Stimulated activated naive CD4-positive, alpha-beta T cell treated with Interleukin-2 at 50 U/mL for 16 hours (primary cell): ENCODE results near the gene SCN8A.
"Not testable (repeated sequence)": the region's sequence is repeated elsewhere in the genome, so short reads cannot be mapped to it uniquely, and the experiment has no call there.

Source experiments
- DNase-seq: peaks from one replicate; lab custom pipeline; 2025; lab: John Stamatoyannopoulos, UW

SCN8A gene

DNA sequence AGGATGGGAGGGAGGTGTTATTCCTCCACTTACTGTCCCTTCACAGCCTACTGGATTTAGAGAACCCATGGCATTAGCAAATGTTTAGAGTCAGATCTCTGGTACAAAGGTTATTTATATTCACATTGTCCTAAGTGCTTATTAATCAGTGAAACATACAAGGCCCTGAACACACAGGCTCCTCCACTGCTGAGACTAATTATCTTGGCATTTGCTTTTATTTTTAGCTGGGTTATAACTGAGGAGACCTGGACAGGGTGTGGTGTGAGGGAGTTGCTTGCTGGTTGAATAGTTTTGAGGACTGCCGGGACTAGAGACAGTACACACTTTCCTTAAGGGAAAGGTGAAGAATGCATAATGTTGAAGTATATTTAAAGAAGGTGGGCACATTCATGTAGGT is 180.0 kb downstream of the SCN8A start:
- no peak for DNase-seq

GRCh38 chr12:51773145-51773869 is 182.3 kb downstream of the SCN8A start:
- DNase-seq: no peak

DNA sequence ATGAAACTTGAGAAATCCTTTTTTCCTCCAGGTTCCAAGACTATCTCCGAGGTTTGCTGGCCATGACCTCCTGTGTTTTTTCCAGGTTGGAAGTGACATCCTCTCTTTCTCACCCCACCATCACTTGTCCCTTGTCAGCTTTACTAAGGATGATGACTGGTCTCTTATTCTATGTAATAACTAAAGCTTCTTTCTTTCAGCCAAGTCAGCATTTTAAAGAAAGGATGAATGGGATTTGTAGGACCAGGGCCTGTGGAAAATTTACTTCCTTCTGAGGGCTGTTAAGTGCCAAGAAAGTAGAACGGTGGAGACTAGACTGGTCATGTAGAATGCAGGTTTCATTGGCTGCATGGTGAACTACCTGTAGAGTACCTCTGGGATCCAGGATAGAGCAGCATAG is 183.9 kb downstream of the SCN8A start:
- DNase-seq: no peak

DNA sequence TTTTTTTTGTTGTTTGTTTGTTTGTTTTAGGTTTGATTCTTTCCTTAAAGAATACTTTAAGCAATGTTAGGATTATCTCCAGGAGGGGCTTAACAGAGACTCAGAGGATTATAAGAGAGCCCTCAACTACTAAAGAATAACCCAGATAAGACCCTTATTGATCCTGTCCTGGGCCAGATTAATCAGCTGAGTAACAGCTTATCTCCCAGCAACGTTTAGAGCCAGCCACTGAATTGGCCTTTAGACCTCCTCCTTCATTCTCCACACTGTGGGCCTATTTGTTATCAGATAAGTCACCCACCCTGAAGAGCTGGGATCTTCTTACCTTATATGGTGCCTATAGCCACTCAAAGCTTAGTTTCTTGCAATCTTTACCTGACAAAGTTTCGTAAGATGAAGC is 186.4 kb downstream of the SCN8A start:
- no peak for DNase-seq

DNA sequence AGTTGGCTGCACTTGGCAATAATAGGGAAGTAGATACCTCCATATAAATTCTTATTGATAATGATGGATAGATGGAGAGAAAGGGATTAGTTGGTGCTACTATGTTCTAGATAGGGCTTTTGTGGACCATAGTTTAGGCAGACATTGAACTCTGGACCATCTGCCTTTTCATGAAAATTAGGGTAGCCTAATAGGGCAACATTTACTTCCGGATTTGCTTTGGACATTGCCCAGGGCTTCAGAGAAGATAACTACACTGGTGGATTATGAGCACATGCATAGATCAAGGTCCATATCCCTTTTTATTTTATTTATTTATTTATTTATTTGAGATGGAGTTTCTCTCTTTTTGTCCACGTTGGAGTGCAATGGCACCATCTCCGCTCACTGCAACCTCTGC is 186.9 kb downstream of the SCN8A start:
- DNase-seq: no peak

- no peak for DNase-seq
These were observed 188.8 kb downstream of the SCN8A start for GRCh38 chr12:51779876-51780275.

- no peak for DNase-seq
These were observed 193.7 kb downstream of the SCN8A start for GRCh38 chr12:51784688-51785087.

- no peak for DNase-seq
These were observed 194.9 kb downstream of the SCN8A start for GRCh38 chr12:51785906-51786305.

DNA sequence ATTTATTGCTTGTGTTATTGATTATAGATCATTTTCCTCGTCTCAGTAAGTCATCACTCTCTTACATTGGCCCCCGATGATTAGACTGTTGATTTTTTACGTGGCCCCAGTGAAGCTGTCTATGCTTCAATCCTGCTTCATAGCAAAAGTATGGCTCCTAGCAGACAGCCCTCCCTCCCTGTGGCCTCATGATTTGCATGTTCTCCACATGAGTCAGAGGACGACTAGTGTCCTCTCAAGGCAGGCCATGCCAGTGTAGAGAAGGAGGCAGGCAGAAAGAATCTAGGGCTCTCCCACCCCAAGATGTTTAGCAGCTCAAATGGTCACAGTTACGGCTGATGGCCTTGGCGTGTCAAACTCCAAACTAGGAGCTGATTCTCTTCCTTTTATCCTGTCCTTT is 197.8 kb downstream of the SCN8A start:
- DNase-seq: no peak

GRCh38 chr12:51792417-51792816 is 201.4 kb downstream of the SCN8A start:
- no peak for DNase-seq

GRCh38 chr12:51793201-51793600 is 202.2 kb downstream of the SCN8A start:
- no peak for DNase-seq

DNA sequence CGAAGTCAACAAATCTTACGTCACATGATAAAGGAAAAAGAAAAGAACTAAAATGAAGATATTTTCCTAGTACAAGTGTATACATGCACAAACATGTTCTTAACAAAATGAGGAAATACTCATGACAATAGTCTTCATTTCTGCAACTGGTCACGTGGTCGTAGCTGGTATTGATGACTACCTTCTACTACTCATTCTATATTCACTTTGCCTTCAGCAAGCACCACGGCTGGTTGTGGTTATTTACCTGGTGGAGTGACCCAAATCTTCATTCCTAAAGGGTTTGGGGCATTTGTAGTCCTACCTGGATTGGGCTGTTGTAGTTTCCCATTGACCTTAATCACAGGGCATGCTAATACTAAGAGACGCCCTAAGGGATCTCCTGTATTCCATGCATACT is 206.3 kb downstream of the SCN8A start:
- DNase-seq: no peak

DNA sequence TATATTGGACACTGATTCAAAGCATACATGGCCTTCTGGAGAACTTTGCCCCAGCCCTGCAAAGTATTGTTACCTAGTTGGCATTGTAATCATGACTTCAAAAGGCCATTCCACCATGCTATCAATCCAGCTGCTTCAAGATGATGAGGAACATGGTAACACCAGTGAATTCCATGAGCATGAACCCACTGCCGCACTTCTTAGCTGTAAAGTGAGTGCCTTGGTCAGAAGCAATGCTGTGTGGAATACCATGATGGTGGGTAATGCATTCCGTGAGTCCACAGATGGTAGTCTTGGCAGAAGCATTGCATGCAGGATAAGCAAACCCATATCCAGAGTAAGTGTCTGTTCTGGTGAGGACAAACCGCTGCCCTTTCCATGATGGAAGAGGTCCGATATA is 207.0 kb downstream of the SCN8A start:
- DNase-seq: not testable (repeated sequence)

DNA sequence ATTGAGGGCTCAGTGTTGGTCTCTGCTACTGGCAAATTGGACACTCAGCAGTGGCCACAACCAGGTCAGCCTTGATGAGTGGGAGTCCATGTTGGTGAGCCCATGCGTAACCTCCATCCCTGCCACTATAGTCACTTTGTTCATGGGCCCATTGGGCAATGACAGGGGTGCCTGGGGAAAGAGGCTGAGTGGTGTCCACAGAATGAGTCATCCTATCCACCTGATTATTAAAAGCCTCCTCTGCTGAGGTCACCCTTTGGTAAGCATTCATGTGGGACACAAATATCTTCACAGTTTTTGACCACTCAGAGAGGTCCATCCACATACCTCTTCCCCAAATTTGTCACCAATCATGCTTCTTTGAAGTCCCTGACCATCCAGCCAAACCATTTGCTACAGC is 207.5 kb downstream of the SCN8A start:
- DNase-seq: no peak

- DNase-seq: no peak
These were observed 210.0 kb downstream of the SCN8A start for GRCh38 chr12:51801027-51801426.

- DNase-seq: no peak
These were observed 215.9 kb downstream of the SCN8A start for GRCh38 chr12:51806896-51807295.

GRCh38 chr12:51809193-51809592 is 218.2 kb downstream of the SCN8A start:
- DNase-seq: no peak

- DNase-seq: no peak
These were observed 220.5 kb downstream of the SCN8A start for GRCh38 chr12:51811203-51812202.

DNA sequence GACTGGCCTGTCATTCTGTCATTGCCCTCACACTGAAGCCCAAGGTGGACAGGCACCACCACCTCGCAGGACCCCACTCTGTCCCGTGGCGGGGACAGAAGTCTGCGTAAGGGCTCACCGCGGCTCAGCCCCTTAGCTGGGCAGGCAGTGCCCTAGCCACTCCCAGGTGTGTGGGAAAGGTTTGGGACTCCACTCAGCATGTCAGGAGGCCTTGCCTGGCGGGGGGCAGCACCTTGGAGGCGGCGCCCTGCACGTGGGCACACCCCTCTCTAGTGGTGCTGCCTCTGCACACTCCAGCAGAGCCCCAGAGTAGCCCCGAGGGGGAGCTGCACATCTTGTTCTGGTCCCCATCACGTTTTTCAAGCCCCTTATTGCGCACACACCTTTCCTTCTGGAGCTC is 221.8 kb downstream of the SCN8A start:
- DNase-seq: no peak

- no peak for DNase-seq
These were observed 222.9 kb downstream of the SCN8A start for GRCh38 chr12:51813931-51814310.

GRCh38 chr12:51814311-51815088 is 223.5 kb downstream of the SCN8A start:
- DNase-seq: peak; percentile 64

GRCh38 chr12:51815571-51815970 is 224.5 kb downstream of the SCN8A start:
- no peak for DNase-seq
